HCT116 (cell line): Measurements from ENCODE around the gene DTD2. TPM values are rescaled to one million over a fixed set of nuclear protein-coding genes. Genes with fewer than 3 reads are reported as not detected.

ENCODE experiments used
- ATAC-seq: fragments of 200-7000 bp; cut with Tn5 transposase; 2 replicates; pipeline ENCODE4 v1.9.1; 2020; ENCODE audit warnings: mild to moderate bottlenecking, moderate library complexity
- BruUV-seq: library from RNA; stranded (reverse); fragments of 400-500 nt; replicated peaks from 2 replicates; lab custom pipeline; 2021; lab: Mats Ljungman, UMichigan
- CTCF ChIA-PET: fragments of 300-600 bp; sonication (Branson Sonifier 250); formaldehyde crosslinking; loops from one replicate; lab custom pipeline; 2021; ENCODE audit warnings: antibody characterized with exemption; lab: Charles Lee
- POLR2A ChIA-PET: fragments of 300-600, 350-600 bp; sonication (Branson Sonifier 250); formaldehyde crosslinking; loops from one replicate; lab custom pipeline; 2021; ENCODE audit warnings: antibody characterized with exemption; lab: Charles Lee
- RAD21 ChIA-PET, 2 experiments: fragments of 300-600 bp; sonication (Branson Sonifier 250); formaldehyde crosslinking; loops; one replicate each; lab custom pipeline; 2023; ENCODE audit warnings: low total read pairs in 2 of 2; ENCODE audit not compliant: uncharacterized antibody in 2 of 2, unreplicated experiment in 2 of 2, low non-redundant PET in 1 of 2; lab: Charles Lee
- DNase-seq: peaks from one replicate; pipeline ENCODE4 v3.0.0-alpha.2; 2010; ENCODE audit warnings: low read depth, low spot score
- H2AFZ ChIP-seq: fragments of 200-600 bp; shearing (Covaris generic), sonication (generic); 2 replicates; pipeline ENCODE4 v1.6.1; 2017; ENCODE audit warnings: low read depth, mixed run types, mixed read lengths, antibody characterized with exemption, low read length; ENCODE audit not compliant: poor library complexity, severe bottlenecking
- H3K27ac ChIP-seq: 2 replicates; pipeline ENCODE4 v1.5.1; 2012; ENCODE audit warnings: low read depth, low read length
- H3K27me3 ChIP-seq: fragments of 200-600 bp; sonication (generic); 2 replicates; pipeline ENCODE4 v1.6.1; 2016; ENCODE audit warnings: mixed run types, low read length, mixed read lengths; ENCODE audit not compliant: insufficient read depth
- H3K36me3 ChIP-seq, 2 experiments: fragments of 200-500 bp in 1 of 2; fragments of 200-600 bp in 1 of 2; sonication (Bioruptor generic) in 1 of 2; sonication (generic) in 1 of 2; 2 replicates each; pipeline versions ENCODE4 v1.5.1 to v1.6.1; 2014 to 2016; ENCODE audit warnings: low read length in 2 of 2, inconsistent platforms in 1 of 2, mixed read lengths in 1 of 2, mixed run types in 1 of 2; ENCODE audit not compliant: insufficient read depth in 2 of 2, control insufficient read depth in 1 of 2
- H3K4me1 ChIP-seq, 2 experiments: fragments of 200-600 bp in 1 of 2; sonication (generic) in 1 of 2; 2 replicates each; pipeline versions ENCODE4 v1.5.1 to v1.6.1; 2012 to 2017; ENCODE audit warnings: low read length in 2 of 2, inconsistent platforms in 1 of 2, mild to moderate bottlenecking in 1 of 2, mixed read lengths in 1 of 2, mixed run types in 1 of 2, moderate library complexity in 1 of 2; ENCODE audit not compliant: insufficient read depth in 2 of 2, control insufficient read depth in 1 of 2
- H3K4me2 ChIP-seq: fragments of 200-600 bp; sonication (generic); 2 replicates; pipeline ENCODE4 v1.6.1; 2017; ENCODE audit warnings: mixed run types, low read length, mixed read lengths
- H3K4me3 ChIP-seq, 2 experiments: fragments of 200-600 bp in 1 of 2; sonication (generic) in 1 of 2; replicated peaks in 1 of 2; 2 replicates each; pipeline ENCODE4 v1.5.1; 2011 to 2016; ENCODE audit warnings: low read length in 2 of 2, control low read depth in 1 of 2, low read depth in 1 of 2, mild to moderate bottlenecking in 1 of 2, mixed read lengths in 1 of 2, mixed run types in 1 of 2
- H3K79me2 ChIP-seq: fragments of 200-600 bp; sonication (generic); 2 replicates; pipeline ENCODE4 v1.6.1; 2017; ENCODE audit warnings: mild to moderate bottlenecking, mixed run types, low read length, moderate library complexity, mixed read lengths; ENCODE audit not compliant: insufficient read depth
- H3K9ac ChIP-seq: fragments of 200-600 bp; sonication (generic); 2 replicates; pipeline ENCODE4 v1.6.1; 2016; ENCODE audit warnings: low read length, mixed read lengths
- H3K9me2 ChIP-seq: fragments of 200-600 bp; sonication (generic), shearing (Covaris generic); 2 replicates; pipeline ENCODE4 v1.6.1; 2017; ENCODE audit warnings: mixed run types, mild to moderate bottlenecking, moderate library complexity; ENCODE audit not compliant: insufficient read depth
- H3K9me3 ChIP-seq, 2 experiments: fragments of 200-500 bp in 1 of 2; fragments of 200-600 bp in 1 of 2; sonication (Bioruptor generic) in 1 of 2; sonication (generic) in 1 of 2; 2 replicates each; pipeline ENCODE4 v1.6.1; 2014 to 2017; ENCODE audit warnings: low read length in 2 of 2, mixed read lengths in 2 of 2, inconsistent platforms in 1 of 2, low read depth in 1 of 2, mild to moderate bottlenecking in 1 of 2, mixed run types in 1 of 2, moderate library complexity in 1 of 2; ENCODE audit not compliant: control insufficient read depth in 1 of 2, insufficient read depth in 1 of 2
- H4K20me1 ChIP-seq: fragments of 200-600 bp; sonication (generic), shearing (Covaris generic); 2 replicates; pipeline ENCODE4 v1.6.1; 2017; ENCODE audit warnings: mixed run types, mild to moderate bottlenecking, moderate library complexity; ENCODE audit not compliant: insufficient read depth
- CEBPB ChIP-seq: IDR thresholded peaks from 2 replicates; pipeline ENCODE4 v1.6.1; 2012; ENCODE audit warnings: low read depth
- CTCF ChIP-seq, 3 experiments: fragments of 200-600 bp in 1 of 3; sonication (generic) in 1 of 3; IDR thresholded peaks in 2 of 3; conservative IDR thresholded peaks in 1 of 3; 2 replicates each; pipeline ENCODE4 v1.5.1; 2012 to 2017; ENCODE audit warnings: low read depth in 2 of 3, low read length in 2 of 3, antibody characterized with exemption in 1 of 3, borderline replicate concordance in 1 of 3, control low read depth in 1 of 3, mild to moderate bottlenecking in 1 of 3, mixed read lengths in 1 of 3, mixed run types in 1 of 3, moderate library complexity in 1 of 3; ENCODE audit not compliant: insufficient read depth in 1 of 3
- EGR1 ChIP-seq: IDR thresholded peaks from 2 replicates; pipeline ENCODE4 v1.6.1; 2012; ENCODE audit warnings: low read depth
- ELF1 ChIP-seq: IDR thresholded peaks from 2 replicates; pipeline ENCODE4 v1.6.1; 2012; ENCODE audit warnings: low read depth, borderline replicate concordance
- EZH2phosphoT487 ChIP-seq: fragments of 200-600 bp; IDR thresholded peaks from 2 replicates; pipeline ENCODE4 v1.6.1; 2018; ENCODE audit warnings: antibody characterized with exemption, borderline replicate concordance
- FOSL1 ChIP-seq: IDR thresholded peaks from 2 replicates; pipeline ENCODE4 v1.6.1; 2012; ENCODE audit warnings: low read depth
- POLR2A ChIP-seq: IDR thresholded peaks from 2 replicates; pipeline ENCODE4 v1.7.0; 2011; ENCODE audit warnings: borderline replicate concordance; ENCODE audit not compliant: insufficient read depth, insufficient read length; ENCODE audit errors: extremely low read depth
- RAD21 ChIP-seq: IDR thresholded peaks from 2 replicates; pipeline ENCODE4 v1.6.1; 2012; ENCODE audit warnings: low read depth, mild to moderate bottlenecking
- REST ChIP-seq: IDR thresholded peaks from 2 replicates; pipeline ENCODE4 v1.6.1; 2012; ENCODE audit warnings: low read depth
- SIN3A ChIP-seq: IDR thresholded peaks from 2 replicates; pipeline ENCODE4 v1.6.1; 2012; ENCODE audit warnings: low read depth
- TCF7L2 ChIP-seq: IDR thresholded peaks from 2 replicates; pipeline ENCODE4 v1.7.0; 2011; ENCODE audit warnings: borderline replicate concordance, inconsistent platforms; ENCODE audit not compliant: insufficient read depth, insufficient read length; ENCODE audit errors: extremely low read depth
- ZFX ChIP-seq: fragments of 450-650 bp; IDR thresholded peaks from 2 replicates; pipeline ENCODE4 v1.6.1; 2017
- ZNF274 ChIP-seq: fragments of 200-500 bp; sonication (Bioruptor generic); IDR thresholded peaks from 2 replicates; pipeline ENCODE4 v1.6.1; 2014; ENCODE audit warnings: mild to moderate bottlenecking, low read depth, low read length, inconsistent platforms
- intact Hi-C: fragments of 100-400 bp; cut with micrococcal nuclease; formaldehyde crosslinking; loops from 2 replicates; pipeline ENCODE4 v1.10.0; 2022
- total RNA-seq: library from RNA; stranded (reverse); gene quantifications from one replicate; pipeline ENCODE4 v1.2.1, GENCODE V29; 2021; ENCODE audit not compliant: unreplicated experiment

The DTD2 gene
- total RNA-seq, 1 experiment from 2014 or later: 24.6 TPM

GRCh38 chr14:31419179-31419966, 37.9 kb downstream of the DTD2 start:
- intact Hi-C loops: no loop called here
- ChIA-PET RAD21 (no interaction called here), CTCF (no interaction called here), POLR2A (interaction anchor here (1.3 to 1.6 kb wide), 3 partner anchors 11 to 27 kb away, joined by 3 to 9 read pairs (median 7); no protein-coding TSS in a partner anchor)
- peak overlapping the region; percentile 95 to 96 for H3K4me3 ChIP-seq
- H3K4me2 ChIP-seq: peak overlapping the region; percentile 96
- BruUV-seq: TSS peak; percentile 54
- H3K9me3 ChIP-seq: no peaks in the 10 kb centered on the region
- TF ChIP-seq EGR1: no peak
- no peaks in the 10 kb centered on the region for H4K20me1 ChIP-seq
- H3K27ac ChIP-seq: peak overlapping the region; percentile 75
- H3K27me3 ChIP-seq: no peaks in the 10 kb centered on the region
- H3K36me3 ChIP-seq: no peaks in the 10 kb centered on the region
- peak overlapping the region; percentile 37 for H2AFZ ChIP-seq
- H3K9me2 ChIP-seq: no peaks in the 10 kb centered on the region
- H3K79me2 ChIP-seq: peaks cover 28% of the 10 kb centered on the region
- DNase-seq (no peak), ATAC-seq (no peak)
- peaks cover 27 to 41% of the 10 kb centered on the region in 2 experiments for H3K4me1 ChIP-seq
- H3K9ac ChIP-seq: peak overlapping the region; percentile 81

GRCh38 chr14:31418440-31418839, 38.9 kb downstream of the DTD2 start:
- intact Hi-C loops: no loop called here
- no peak for DNase-seq
- H2AFZ ChIP-seq: no peak overlapping the region
- H4K20me1 ChIP-seq: no peaks in the 10 kb centered on the region
- peak overlapping the region; percentile 26; the same call in 1 of the 2 replicates for H3K27ac ChIP-seq
- H3K36me3 ChIP-seq: no peaks in the 10 kb centered on the region
- CTCF ChIA-PET: no interaction called here
- RAD21 ChIA-PET: no interaction called here
- no peak overlapping the region for H3K4me3 ChIP-seq
- H3K4me1 ChIP-seq: peaks cover 30 to 48% of the 10 kb centered on the region in 2 experiments
- H3K27me3 ChIP-seq: no peaks in the 10 kb centered on the region
- no TSS peak for BruUV-seq
- POLR2A ChIA-PET: no interaction called here
- H3K4me2 ChIP-seq: peak overlapping the region; percentile 96; the same call in 1 of the 2 replicates
- H3K79me2 ChIP-seq: peaks cover 28% of the 10 kb centered on the region
- no peak for ATAC-seq
- H3K9ac ChIP-seq: no peak overlapping the region
- H3K9me3 ChIP-seq: no peaks in the 10 kb centered on the region
- H3K9me2 ChIP-seq: no peaks in the 10 kb centered on the region
- TF ChIP-seq ELF1 (no peak), POLR2A (no peak), EZH2phosphoT487 (no peak), RAD21 (no peak), SIN3A (no peak), CTCF (IDR thresholded peaks at IDR 0.05 in 2 of 3, conservative IDR thresholded peaks at IDR 0.05 in 1 of 3; ENCODE audit: borderline replicate concordance in 1 of 3, insufficient read depth in 1 of 3, low read depth in 2 of 3, low read length in 2 of 3) (no peak), ZNF274 (no peak), REST (no peak), FOSL1 (no peak), ZFX (no peak), TCF7L2 (no peak), CEBPB (no peak)
